Smooth muscle cell (in vitro differentiated cells): ENCODE data around the gene APOL1. TPM values are rescaled to one million over a fixed set of nuclear protein-coding genes. Genes with fewer than 3 reads are reported as not detected.
"Not testable (repeated sequence)": the region's sequence is repeated elsewhere in the genome, so short reads cannot be mapped to it uniquely, and the experiment has no call there.

Experiments
- DNase-seq: peaks from one replicate; lab custom pipeline; 2025; ENCODE audit not compliant: unreplicated experiment; lab: John Stamatoyannopoulos, UW
- H2AFZ ChIP-seq: fragments of 200-600 bp; sonication (generic); 2 replicates; pipeline ENCODE4 v1.6.0; 2016; ENCODE audit warnings: antibody characterized with exemption, low read depth, mild to moderate bottlenecking
- H3F3A ChIP-seq: fragments of 200-600 bp; sonication (generic); 2 replicates; pipeline ENCODE4 v1.6.0; 2017; ENCODE audit warnings: antibody characterized with exemption, low read depth
- H3K27ac ChIP-seq: fragments of 200-600 bp; sonication (generic); 2 replicates; pipeline ENCODE4 v1.5.1; 2016; ENCODE audit warnings: low read depth, mild to moderate bottlenecking
- H3K27me3 ChIP-seq: fragments of 200-600 bp; sonication (generic); 2 replicates; pipeline ENCODE4 v1.6.1; 2016; ENCODE audit warnings: low read depth, mild to moderate bottlenecking
- H3K36me3 ChIP-seq: fragments of 200-600 bp; sonication (generic); 2 replicates; pipeline ENCODE4 v1.5.1; 2016; ENCODE audit warnings: low read depth
- H3K4me1 ChIP-seq: fragments of 200-600 bp; sonication (generic); 2 replicates; pipeline ENCODE4 v1.5.1; 2016; ENCODE audit warnings: low read depth
- H3K4me2 ChIP-seq: fragments of 200-600 bp; sonication (generic); 2 replicates; pipeline ENCODE4 v1.6.0; 2016; ENCODE audit warnings: mild to moderate bottlenecking
- H3K4me3 ChIP-seq: fragments of 200-600 bp; sonication (generic); 2 replicates; pipeline ENCODE4 v1.5.1; 2016; ENCODE audit warnings: mild to moderate bottlenecking
- H3K79me2 ChIP-seq: fragments of 200-600 bp; sonication (generic); 2 replicates; pipeline ENCODE4 v1.6.0; 2016; ENCODE audit warnings: low read depth, mild to moderate bottlenecking
- H3K9ac ChIP-seq: fragments of 200-600 bp; sonication (generic); 2 replicates; pipeline ENCODE4 v1.6.0; 2016; ENCODE audit warnings: low read depth
- H3K9me3 ChIP-seq: fragments of 200-600 bp; sonication (generic); replicated peaks from 2 replicates; pipeline ENCODE4 v1.5.1; 2016; ENCODE audit warnings: low read depth
- H4K20me1 ChIP-seq: fragments of 200-600 bp; sonication (generic); 2 replicates; pipeline ENCODE4 v1.6.0; 2016; ENCODE audit warnings: low read depth
- CTCF ChIP-seq: fragments of 200-600 bp; sonication (generic); IDR thresholded peaks from 2 replicates; pipeline ENCODE4 v1.5.1; 2017; ENCODE audit warnings: borderline replicate concordance, mild to moderate bottlenecking, antibody characterized with exemption; ENCODE audit not compliant: insufficient read depth, poor library complexity, severe bottlenecking
- WGBS: methylation state at CpG from one replicate; pipeline ENCODE4 v1.1.7; 2016; ENCODE audit warnings: low lambda C conversion rate; 5-methylcytosine and 5-hydroxymethylcytosine counted together
- polyA plus RNA-seq: library from polyadenylated mRNA; unstranded; fragments of >200 nt; fragmentation: Nextera tagmentation; extraction: Ambion mirVana; gene quantifications from 2 replicates; pipeline ENCODE4 v1.2.1, GENCODE V29; 2016
- total RNA-seq: library from RNA; depleted of rRNA; stranded (reverse); fragments of >200 nt; gene quantifications from 2 replicates; pipeline ENCODE4 v1.2.3, GENCODE V29; 2014

Gene APOL1
- total and polyA plus RNA-seq, 2 experiments from 2014 or later = 0.62 TPM; not detected in 1

GRCh38 chr22:36288571-36289405 lies 35.9 kb downstream of the APOL1 start:
- Histone ChIP-seq H3K4me3 (no peak overlapping the region), H3K27me3 (no peaks in the 10 kb centered on the region), H3F3A (peaks cover 74% of the 10 kb centered on the region), H3K4me1 (no peaks in the 10 kb centered on the region), H4K20me1 (peaks cover 85% of the 10 kb centered on the region), H3K9ac (no peak overlapping the region), H3K4me2 (no peak overlapping the region), H3K27ac (no peak overlapping the region), H3K79me2 (peaks cover 26% of the 10 kb centered on the region), H3K9me3 (no peaks in the 10 kb centered on the region), H3K36me3 (peaks cover 43% of the 10 kb centered on the region), H2AFZ (no peak overlapping the region)
- no peak for TF ChIP-seq CTCF
- 97% methylated on average over 33 of the region's 33 CpGs for WGBS
- no peak for DNase-seq

- Histone ChIP-seq H3K4me1 (no peaks in the 10 kb centered on the region), H3F3A (peaks cover 73% of the 10 kb centered on the region), H3K36me3 (peaks cover 42% of the 10 kb centered on the region), H3K4me2 (no peak overlapping the region), H4K20me1 (peaks cover 85% of the 10 kb centered on the region), H3K27ac (no peak overlapping the region), H3K4me3 (no peak overlapping the region), H3K79me2 (peaks cover 27% of the 10 kb centered on the region), H3K9ac (no peak overlapping the region), H3K27me3 (no peaks in the 10 kb centered on the region), H2AFZ (no peak overlapping the region), H3K9me3 (no peaks in the 10 kb centered on the region)
- DNase-seq = no peak
- 94% methylated on average over 7 of the region's 7 CpGs for WGBS
- TF ChIP-seq CTCF = no peak
Observed at GRCh38 chr22:36289406-36289870, 36.5 kb downstream of the APOL1 start.

DNA sequence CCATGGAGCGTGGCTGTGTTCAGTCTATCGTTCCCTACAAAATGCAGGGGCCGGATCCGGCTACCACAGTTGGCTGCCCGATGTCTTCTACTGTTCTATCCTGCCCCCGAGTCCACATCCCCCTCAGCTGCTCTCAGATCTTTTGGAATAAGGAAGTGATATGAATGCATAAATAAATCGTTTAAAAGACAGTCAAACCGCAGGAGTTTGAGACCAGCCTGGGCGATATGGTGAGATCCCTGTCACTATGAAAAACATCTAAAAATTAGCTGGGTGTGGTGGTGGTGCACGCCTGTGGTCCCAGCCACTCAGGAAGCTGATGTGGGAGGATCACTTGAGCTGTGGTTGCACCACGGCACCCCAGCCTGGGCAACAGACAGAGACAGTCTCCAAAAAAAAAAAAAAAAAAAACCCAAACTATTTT lies 37.0 kb downstream of the APOL1 start:
- WGBS = over 99% methylated on average over 11 of the region's 11 CpGs
- not testable (repeated sequence) for H3K4me3 ChIP-seq, H3K4me2 ChIP-seq, H3K9ac ChIP-seq, H3K4me1 ChIP-seq, H2AFZ ChIP-seq, H3K27ac ChIP-seq, H3K9me3 ChIP-seq, DNase-seq, H3K27me3 ChIP-seq
- Histone ChIP-seq H4K20me1 (peaks cover 85% of the 10 kb centered on the region), H3K36me3 (peaks cover 38% of the 10 kb centered on the region), H3F3A (peaks cover 73% of the 10 kb centered on the region), H3K79me2 (peaks cover 32% of the 10 kb centered on the region)

DNA sequence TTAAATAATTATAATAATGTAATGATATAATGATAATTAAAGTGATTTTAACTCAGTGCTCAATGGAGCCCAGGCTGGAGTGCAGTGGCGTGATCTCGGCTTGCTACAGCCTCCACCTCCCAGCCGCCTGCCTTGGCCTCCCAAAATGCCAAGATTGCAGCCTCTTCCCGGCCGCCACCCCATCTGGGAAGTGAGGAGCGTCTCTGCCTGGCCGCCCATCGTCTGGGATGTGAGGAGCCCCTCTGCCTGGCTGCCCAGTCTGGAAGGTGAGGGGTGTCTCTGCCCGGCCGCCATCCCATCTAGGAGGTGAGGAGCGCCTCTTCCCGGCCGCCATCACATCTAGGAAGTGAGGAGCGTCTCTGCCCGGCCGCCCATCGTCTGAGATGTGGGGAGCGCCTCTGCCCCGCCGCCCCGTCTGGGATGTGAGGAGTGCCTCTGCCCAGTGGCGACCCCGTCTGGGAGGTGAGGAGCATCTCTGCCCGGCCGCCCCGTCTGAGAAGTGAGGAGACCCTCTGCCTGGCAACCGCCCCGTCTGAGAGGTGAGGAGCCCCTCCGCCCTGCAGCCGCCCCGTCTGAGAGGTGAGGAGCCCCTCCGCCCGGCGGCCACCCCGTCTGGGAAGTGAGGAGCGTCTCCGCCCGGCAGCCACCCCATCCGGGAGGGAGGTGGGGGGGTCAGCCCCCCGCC lies 37.6 kb downstream of the APOL1 start:
- peaks cover 85% of the 10 kb centered on the region for H4K20me1 ChIP-seq

More for the DNA sequence above, 37.6 kb downstream of the APOL1 start:
- WGBS = 98% methylated on average over 21 of the region's 40 CpGs
- not testable (repeated sequence) for H3K9me3 ChIP-seq, H3K27me3 ChIP-seq, H2AFZ ChIP-seq, H3K9ac ChIP-seq, DNase-seq, H3K4me1 ChIP-seq, H3K4me2 ChIP-seq, H3K27ac ChIP-seq, H3K4me3 ChIP-seq
- peaks cover 37% of the 10 kb centered on the region for H3K79me2 ChIP-seq
- peaks cover 73% of the 10 kb centered on the region for H3F3A ChIP-seq
- peaks cover 38% of the 10 kb centered on the region for H3K36me3 ChIP-seq
